ENCODE data around the gene WNT3.

The WNT3 gene

DNA sequence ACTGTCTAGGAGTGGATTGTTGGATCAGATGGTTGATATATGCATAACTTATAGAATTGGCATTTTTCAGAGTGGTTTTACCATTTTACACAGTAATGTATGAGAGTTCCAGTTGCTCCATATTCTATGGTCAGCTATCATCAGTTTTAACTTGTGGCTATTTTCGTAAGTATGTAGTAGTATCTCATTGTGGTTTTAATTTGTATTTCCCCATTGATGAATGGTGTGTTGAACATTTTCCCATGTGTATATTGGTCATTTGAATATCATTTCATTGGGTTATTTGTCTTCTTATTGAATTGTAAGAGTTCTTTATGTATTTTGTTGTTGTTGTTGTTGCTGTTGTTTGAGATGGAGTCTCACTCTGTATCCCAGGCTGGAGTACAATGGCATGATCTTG lies 39.1 kb upstream of the WNT3 start:
- TF ChIP-seq YY1 (IDR thresholded peaks at IDR 0.05; ENCODE audit: insufficient read depth, insufficient read length) (no peak), SUZ12 (IDR thresholded peaks at IDR 0.05; ENCODE audit: extremely low read depth, insufficient read depth, insufficient read length) (no peak), ZNF274 (IDR thresholded peaks at IDR 0.05; ENCODE audit: low read depth, low read length) (no peak)
- Histone ChIP-seq H3K36me3 (ENCODE audit: insufficient read depth, insufficient read length, low read length) (no peaks in the 10 kb centered on the region), H3K9ac (ENCODE audit: insufficient read length, low read depth) (no peak overlapping the region), H3K4me3 (ENCODE audit: insufficient read length, low read depth) (no peak overlapping the region), H3K9me3 (ENCODE audit: insufficient read depth, low read length) (no peaks in the 10 kb centered on the region), H3K4me1 (ENCODE audit: insufficient read depth, insufficient read length) (peaks cover 11% of the 10 kb centered on the region), H3K27me3 (ENCODE audit: insufficient read depth, insufficient read length) (peaks cover 6% of the 10 kb centered on the region)
- DNase-seq (ENCODE audit: low read depth, low spot score): no peak

GRCh38 chr17:46854948-46855347 lies 36.5 kb upstream of the WNT3 start:
- Histone ChIP-seq H3K27me3 (ENCODE audit: insufficient read depth, insufficient read length) (peaks cover 28% of the 10 kb centered on the region), H3K4me3 (ENCODE audit: insufficient read length, low read depth) (no peak overlapping the region), H3K36me3 (ENCODE audit: insufficient read depth, insufficient read length, low read length) (no peaks in the 10 kb centered on the region), H3K4me1 (ENCODE audit: insufficient read depth, insufficient read length) (peaks cover 16% of the 10 kb centered on the region), H3K9ac (ENCODE audit: insufficient read length, low read depth) (no peak overlapping the region), H3K9me3 (ENCODE audit: insufficient read depth, low read length) (no peaks in the 10 kb centered on the region)
- no peak for DNase-seq (ENCODE audit: low read depth, low spot score)
- TF ChIP-seq SUZ12 (IDR thresholded peaks at IDR 0.05; ENCODE audit: extremely low read depth, insufficient read depth, insufficient read length): no peak
- no peak for TF ChIP-seq ZNF274 (IDR thresholded peaks at IDR 0.05; ENCODE audit: low read depth, low read length)
- no peak for TF ChIP-seq YY1 (IDR thresholded peaks at IDR 0.05; ENCODE audit: insufficient read depth, insufficient read length)

GRCh38 chr17:46854515-46854914 lies 36.0 kb upstream of the WNT3 start:
- Histone ChIP-seq H3K4me1 (ENCODE audit: insufficient read depth, insufficient read length) (peaks cover 16% of the 10 kb centered on the region), H3K9me3 (ENCODE audit: insufficient read depth, low read length) (no peaks in the 10 kb centered on the region), H3K4me3 (ENCODE audit: insufficient read length, low read depth) (no peak overlapping the region), H3K9ac (ENCODE audit: insufficient read length, low read depth) (no peak overlapping the region), H3K36me3 (ENCODE audit: insufficient read depth, insufficient read length, low read length) (no peaks in the 10 kb centered on the region), H3K27me3 (ENCODE audit: insufficient read depth, insufficient read length) (peaks cover 33% of the 10 kb centered on the region)
- TF ChIP-seq YY1 (IDR thresholded peaks at IDR 0.05; ENCODE audit: insufficient read depth, insufficient read length) (no peak), SUZ12 (IDR thresholded peaks at IDR 0.05; ENCODE audit: extremely low read depth, insufficient read depth, insufficient read length) (no peak), ZNF274 (IDR thresholded peaks at IDR 0.05; ENCODE audit: low read depth, low read length) (no peak)
- DNase-seq (ENCODE audit: low read depth, low spot score): no peak

DNA sequence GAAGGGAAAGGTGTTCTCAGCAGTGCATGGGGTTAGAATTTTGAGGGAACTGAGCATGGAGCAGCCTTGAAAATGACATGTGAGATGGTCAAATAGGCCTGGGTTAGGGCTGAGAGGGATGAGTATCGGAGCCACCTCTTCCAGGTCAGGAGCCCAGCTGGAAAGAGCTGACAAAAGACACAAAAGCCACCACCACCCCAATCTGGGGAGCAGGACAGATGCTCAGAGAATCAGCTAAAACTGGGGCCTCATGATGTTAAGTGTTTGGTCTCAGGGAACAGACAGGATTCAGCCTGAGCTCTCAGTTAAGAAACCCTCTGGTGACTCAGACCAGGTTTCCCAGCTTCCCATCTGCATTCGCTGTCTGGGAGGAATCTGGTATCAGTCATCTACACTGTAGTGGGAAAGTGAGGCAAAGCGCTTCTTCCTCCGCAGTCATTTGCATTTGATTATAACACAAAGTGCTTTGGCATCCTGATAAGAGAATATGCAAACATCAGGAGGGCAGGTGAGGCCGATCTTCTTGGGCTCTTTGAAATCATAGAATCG lies 35.5 kb upstream of the WNT3 start:
- no peak for DNase-seq (ENCODE audit: low read depth, low spot score)
- Histone ChIP-seq H3K4me3 (ENCODE audit: insufficient read length, low read depth) (no peak overlapping the region), H3K27me3 (ENCODE audit: insufficient read depth, insufficient read length) (peaks cover 38% of the 10 kb centered on the region), H3K36me3 (ENCODE audit: insufficient read depth, insufficient read length, low read length) (no peaks in the 10 kb centered on the region), H3K4me1 (ENCODE audit: insufficient read depth, insufficient read length) (peaks cover 16% of the 10 kb centered on the region), H3K9me3 (ENCODE audit: insufficient read depth, low read length) (no peaks in the 10 kb centered on the region), H3K9ac (ENCODE audit: insufficient read length, low read depth) (no peak overlapping the region)
- TF ChIP-seq YY1 (IDR thresholded peaks at IDR 0.05; ENCODE audit: insufficient read depth, insufficient read length) (no peak), SUZ12 (IDR thresholded peaks at IDR 0.05; ENCODE audit: extremely low read depth, insufficient read depth, insufficient read length) (no peak), ZNF274 (IDR thresholded peaks at IDR 0.05; ENCODE audit: low read depth, low read length) (no peak)

DNA sequence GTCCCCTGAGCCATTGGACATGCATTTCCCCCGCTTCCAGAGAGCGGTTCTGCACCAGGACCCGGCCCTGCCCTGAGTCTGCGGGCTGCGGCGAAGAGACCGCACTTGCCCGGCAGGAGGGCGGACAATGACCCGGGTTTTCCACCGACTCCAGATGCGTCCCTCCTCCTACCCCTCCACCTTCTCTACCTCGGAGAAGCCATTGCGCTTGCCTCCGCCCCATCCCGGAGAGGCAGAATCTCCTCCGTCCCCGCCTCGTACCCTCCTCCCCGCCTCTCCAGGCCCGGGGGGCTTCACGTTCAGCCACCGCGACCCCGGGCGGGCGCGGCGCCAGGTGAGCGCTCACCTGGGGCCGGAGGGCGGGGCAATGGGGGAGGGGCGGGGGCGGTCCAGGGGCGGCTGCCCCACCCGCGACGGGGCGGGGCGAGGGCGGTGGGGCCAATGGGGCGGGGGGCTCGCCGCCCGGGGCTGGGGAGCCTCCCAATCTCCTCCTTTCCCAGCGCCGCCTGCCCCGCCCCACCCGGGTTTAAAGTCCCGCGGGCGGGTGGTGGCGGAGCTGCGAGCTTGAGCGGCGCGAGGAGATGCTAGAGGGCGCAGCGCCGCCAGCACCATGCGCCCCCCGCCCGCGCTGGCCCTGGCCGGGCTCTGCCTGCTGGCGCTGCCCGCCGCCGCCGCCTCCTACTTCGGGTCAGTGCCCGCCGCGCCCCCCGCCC lies 32.7 kb upstream of the WNT3 start, which contains the start of gene WNT9B:
Gene WNT9B (plus strand): TSS at position 555 of the 713 bp plus-strand sequence. CDS start 56 bp downstream, at position 611.
- no peak for DNase-seq (ENCODE audit: low read depth, low spot score)
- no peaks in the 10 kb centered on the region for H3K36me3 ChIP-seq (ENCODE audit: insufficient read depth, insufficient read length, low read length)
- H3K9ac ChIP-seq (ENCODE audit: insufficient read length, low read depth): peak within 1 kb of the TSS; percentile 78
- H3K9me3 ChIP-seq (ENCODE audit: insufficient read depth, low read length): no peaks in the 10 kb centered on the region
- peak within 1 kb of the TSS; percentile 58 for H3K4me3 ChIP-seq (ENCODE audit: insufficient read length, low read depth)
- TF ChIP-seq SUZ12 (IDR thresholded peaks at IDR 0.05; ENCODE audit: extremely low read depth, insufficient read depth, insufficient read length) (no peak), ZNF274 (IDR thresholded peaks at IDR 0.05; ENCODE audit: low read depth, low read length) (no peak), YY1 (IDR thresholded peaks at IDR 0.05; ENCODE audit: insufficient read depth, insufficient read length) (no peak)
- peaks cover 64% of the 10 kb centered on the region for H3K27me3 ChIP-seq (ENCODE audit: insufficient read depth, insufficient read length)
- peaks cover 16% of the 10 kb centered on the region for H3K4me1 ChIP-seq (ENCODE audit: insufficient read depth, insufficient read length)

GRCh38 chr17:46850688-46851028 lies 32.2 kb upstream of the WNT3 start:
- Histone ChIP-seq H3K4me1 (ENCODE audit: insufficient read depth, insufficient read length) (peaks cover 16% of the 10 kb centered on the region), H3K9me3 (ENCODE audit: insufficient read depth, low read length) (no peaks in the 10 kb centered on the region), H3K36me3 (ENCODE audit: insufficient read depth, insufficient read length, low read length) (no peaks in the 10 kb centered on the region), H3K4me3 (ENCODE audit: insufficient read length, low read depth) (peak overlapping the region; percentile 51), H3K9ac (ENCODE audit: insufficient read length, low read depth) (peak overlapping the region; percentile 17), H3K27me3 (ENCODE audit: insufficient read depth, insufficient read length) (peaks cover 64% of the 10 kb centered on the region)
- TF ChIP-seq YY1 (IDR thresholded peaks at IDR 0.05; ENCODE audit: insufficient read depth, insufficient read length) (no peak), SUZ12 (IDR thresholded peaks at IDR 0.05; ENCODE audit: extremely low read depth, insufficient read depth, insufficient read length) (no peak), ZNF274 (IDR thresholded peaks at IDR 0.05; ENCODE audit: low read depth, low read length) (no peak)
- no peak for DNase-seq (ENCODE audit: low read depth, low spot score)

DNA sequence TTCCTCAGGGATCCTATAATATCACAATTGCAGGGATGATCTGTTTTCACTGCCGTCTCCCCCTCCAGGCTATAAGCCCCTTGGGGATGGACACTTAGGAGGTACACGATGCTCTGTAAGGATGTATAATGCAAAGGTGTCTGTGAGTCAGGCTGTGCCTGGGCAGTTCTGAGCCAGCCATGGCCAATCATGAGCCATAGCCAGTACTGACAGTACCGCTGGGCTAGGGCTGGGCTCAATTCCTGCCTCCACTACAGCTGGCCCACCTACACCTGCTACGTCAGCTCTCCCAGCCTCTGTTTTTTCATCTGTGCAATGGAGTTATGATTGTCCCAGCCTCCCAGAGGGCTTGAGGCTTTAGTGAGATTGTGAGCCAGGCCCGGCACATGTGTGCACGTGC lies 30.0 kb upstream of the WNT3 start:
- H3K9ac ChIP-seq (ENCODE audit: insufficient read length, low read depth): no peak overlapping the region
- TF ChIP-seq SUZ12 (IDR thresholded peaks at IDR 0.05; ENCODE audit: extremely low read depth, insufficient read depth, insufficient read length) (no peak), ZNF274 (IDR thresholded peaks at IDR 0.05; ENCODE audit: low read depth, low read length) (no peak), YY1 (IDR thresholded peaks at IDR 0.05; ENCODE audit: insufficient read depth, insufficient read length) (no peak)
- H3K36me3 ChIP-seq (ENCODE audit: insufficient read depth, insufficient read length, low read length): no peaks in the 10 kb centered on the region
- peaks cover 5% of the 10 kb centered on the region for H3K9me3 ChIP-seq (ENCODE audit: insufficient read depth, low read length)
- H3K4me1 ChIP-seq (ENCODE audit: insufficient read depth, insufficient read length): peaks cover 9% of the 10 kb centered on the region
- no peak for DNase-seq (ENCODE audit: low read depth, low spot score)
- H3K4me3 ChIP-seq (ENCODE audit: insufficient read length, low read depth): no peak overlapping the region
- H3K27me3 ChIP-seq (ENCODE audit: insufficient read depth, insufficient read length): peaks cover 64% of the 10 kb centered on the region
